Measurements from ENCODE around the gene PRKN.

GRCh38 chr6:161658211-161658610, 1069.4 kb downstream of the PRKN start:
- no peak for TF ChIP-seq ZFX (IDR thresholded peaks at IDR 0.05; ENCODE audit: borderline replicate concordance)
- no peak for TF ChIP-seq CTCF (IDR thresholded peaks at IDR 0.05)

All from 22Rv1 (cell line).